ENCODE measurements around the gene WDR41. TPM values are rescaled to one million over a fixed set of nuclear protein-coding genes. Genes with fewer than 3 reads are reported as not detected.
"Not testable (repeated sequence)": the region's sequence is repeated elsewhere in the genome, so short reads cannot be mapped to it uniquely, and the experiment has no call there.

Gene WDR41
- total RNA-seq, 1 experiment from 2014 or later = 171 TPM

- no peak for DNase-seq (ENCODE audit: low spot score)
- in situ Hi-C loops (cut with HindIII; ENCODE audit: low sequenced_read_pairs) = no loop called here
These were observed 73.2 kb downstream of the WDR41 start for GRCh38 chr5:77418601-77419581.

DNA sequence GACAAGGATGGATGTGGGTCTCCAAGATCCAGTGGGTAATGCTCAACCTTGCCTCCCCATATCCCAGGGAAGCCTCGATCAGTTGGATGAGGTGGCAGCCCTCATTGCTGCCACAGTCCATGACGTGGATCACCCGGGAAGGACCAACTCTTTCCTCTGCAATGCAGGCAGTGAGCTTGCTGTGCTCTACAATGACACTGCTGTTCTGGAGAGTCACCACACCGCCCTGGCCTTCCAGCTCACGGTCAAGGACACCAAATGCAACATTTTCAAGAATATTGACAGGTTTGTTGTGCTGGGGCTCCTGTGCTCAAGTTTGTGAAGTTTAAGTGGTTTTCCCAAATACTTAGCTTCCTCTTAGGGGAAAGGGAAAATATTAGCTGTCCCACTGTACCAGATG is 74.0 kb downstream of the WDR41 start:
- in situ Hi-C loops (cut with HindIII; ENCODE audit: low sequenced_read_pairs) = no loop called here
- no peak for DNase-seq (ENCODE audit: low spot score)

- in situ Hi-C loops (cut with HindIII; ENCODE audit: low sequenced_read_pairs) = no loop called here
- no peak for DNase-seq (ENCODE audit: low spot score)
These were observed 79.1 kb downstream of the WDR41 start for GRCh38 chr5:77413049-77413448.

DNA sequence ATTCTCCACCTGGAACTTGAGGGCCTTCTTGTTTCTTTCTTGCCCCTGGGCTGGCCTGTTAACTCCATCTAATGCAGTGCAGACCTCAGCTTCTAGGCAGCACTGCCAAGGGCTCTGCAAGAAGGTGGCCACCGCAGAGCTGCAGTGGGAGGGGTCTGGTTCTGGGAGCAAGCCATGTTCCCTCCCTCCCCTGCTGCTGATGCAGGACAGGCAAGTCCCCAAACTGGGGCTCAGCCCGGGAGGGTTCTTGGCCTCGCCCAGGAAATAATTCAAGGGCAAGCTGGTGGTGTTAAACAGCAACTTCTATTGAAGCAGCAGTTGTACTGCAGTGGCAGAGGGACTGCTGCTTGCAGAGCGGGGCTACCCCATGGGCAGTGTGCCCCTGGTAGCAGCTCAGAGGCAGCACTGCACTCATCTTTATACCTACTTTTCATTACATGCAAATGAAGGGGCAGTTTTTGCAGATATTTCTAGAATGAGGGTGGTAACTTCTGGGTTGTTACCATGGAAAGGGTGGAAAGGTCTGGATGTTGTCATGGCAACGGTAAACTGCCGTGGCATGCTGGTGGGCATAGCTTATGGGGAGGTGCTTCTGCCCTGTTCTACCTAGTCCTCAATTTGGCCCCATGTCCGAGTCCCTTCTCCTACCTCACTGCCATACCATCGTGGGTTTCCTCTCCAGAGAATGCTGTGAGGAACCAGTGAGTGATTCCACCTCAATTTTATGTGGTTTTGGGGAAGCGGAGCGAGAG is 82.1 kb downstream of the WDR41 start:
- no peak for DNase-seq (ENCODE audit: low spot score)
- in situ Hi-C loops (cut with HindIII; ENCODE audit: low sequenced_read_pairs) = no loop called here

DNA sequence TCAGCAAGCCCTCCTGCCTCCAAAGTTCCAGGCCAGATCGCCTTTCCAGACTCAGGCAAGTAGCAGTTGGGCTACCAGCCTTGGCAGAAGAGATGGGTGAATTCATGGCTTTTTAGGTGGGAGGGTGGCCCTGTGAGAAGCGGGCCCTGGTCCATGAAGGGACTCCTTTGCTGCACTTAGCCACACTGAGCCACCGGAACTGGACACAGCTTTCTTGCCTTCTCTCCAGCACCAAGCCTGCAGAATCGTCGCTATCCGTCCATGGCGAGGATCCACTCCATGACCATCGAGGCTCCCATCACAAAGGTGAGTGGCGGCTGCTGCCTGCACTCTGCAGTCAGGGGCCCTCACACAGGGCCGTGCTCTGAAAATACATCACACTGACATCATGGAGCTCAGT is 85.0 kb downstream of the WDR41 start:
- no peak for DNase-seq (ENCODE audit: low spot score)
- in situ Hi-C loops (cut with HindIII; ENCODE audit: low sequenced_read_pairs) = no loop called here

DNA sequence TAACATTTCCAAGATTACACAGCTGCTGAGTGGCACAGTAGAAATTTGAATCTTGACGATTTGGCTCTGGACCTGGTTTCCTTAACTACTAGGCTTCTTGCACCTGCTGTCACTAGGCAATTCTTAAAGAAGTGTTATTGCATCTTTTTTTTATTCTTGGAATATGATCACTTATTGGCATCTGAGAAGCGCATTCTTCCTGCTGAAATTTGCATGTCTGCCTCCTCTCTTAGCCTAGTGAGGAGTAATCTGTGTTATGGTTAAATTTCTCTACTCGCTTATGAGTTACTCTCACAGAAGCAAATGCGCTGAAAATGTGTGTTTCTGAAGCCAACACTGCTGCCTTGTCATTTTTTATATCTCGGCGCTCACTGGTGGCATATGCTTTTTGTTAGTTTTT is 89.3 kb downstream of the WDR41 start:
- no peak for DNase-seq (ENCODE audit: low spot score)
- in situ Hi-C loops (cut with HindIII; ENCODE audit: low sequenced_read_pairs) = no loop called here

- in situ Hi-C loops (cut with HindIII; ENCODE audit: low sequenced_read_pairs) = no loop called here
- no peak for DNase-seq (ENCODE audit: low spot score)
These were observed 91.5 kb downstream of the WDR41 start for GRCh38 chr5:77400645-77401044.

DNA sequence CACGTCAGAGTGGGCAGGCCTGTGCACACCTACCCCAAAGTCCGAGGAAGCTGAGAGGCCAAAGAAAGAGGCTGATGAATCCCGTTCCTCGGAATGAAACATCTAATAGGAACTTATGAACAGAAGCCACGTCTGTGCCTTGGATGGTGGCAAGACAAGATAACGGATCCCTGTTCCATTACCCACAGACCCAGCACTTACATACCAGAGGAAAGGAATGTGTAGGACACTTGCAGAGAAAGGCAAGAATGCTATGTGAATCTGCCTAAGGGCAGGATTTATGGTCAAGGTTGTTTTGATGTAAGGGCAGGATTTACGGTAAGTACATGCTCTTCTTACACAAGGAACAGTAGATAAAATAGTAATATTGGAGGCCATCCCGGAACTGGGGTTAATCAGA is 93.2 kb downstream of the WDR41 start:
- in situ Hi-C loops (cut with HindIII; ENCODE audit: low sequenced_read_pairs) = no loop called here
- no peak for DNase-seq (ENCODE audit: low spot score)

DNA sequence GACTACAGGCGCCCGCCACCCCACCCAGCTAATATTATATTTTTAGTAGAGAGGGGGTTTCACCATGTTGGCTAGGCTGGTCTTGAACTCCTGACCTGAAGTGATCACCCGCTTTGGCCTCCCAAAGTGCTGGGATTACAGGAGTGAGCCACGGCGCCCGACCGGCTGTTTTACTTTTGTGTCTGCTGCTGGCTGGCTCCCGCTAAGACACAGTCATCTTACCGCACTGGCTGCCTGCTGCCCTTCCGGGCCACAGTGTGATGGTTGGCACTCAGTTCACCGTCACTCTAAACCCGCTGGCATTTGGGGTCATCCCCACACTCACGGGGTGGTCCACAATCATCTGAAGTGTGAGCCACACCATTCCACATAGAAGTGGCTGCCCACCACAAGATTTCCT is 93.7 kb downstream of the WDR41 start:
- DNase-seq (ENCODE audit: low spot score) = no peak
- in situ Hi-C loops (cut with HindIII; ENCODE audit: low sequenced_read_pairs) = no loop called here

- in situ Hi-C loops (cut with HindIII; ENCODE audit: low sequenced_read_pairs) = no loop called here
- no peak for DNase-seq (ENCODE audit: low spot score)
These were observed 94.3 kb downstream of the WDR41 start for GRCh38 chr5:77397686-77398292.

GRCh38 chr5:77396017-77396416 is 96.1 kb downstream of the WDR41 start:
- in situ Hi-C loops (cut with HindIII; ENCODE audit: low sequenced_read_pairs) = no loop called here
- DNase-seq (ENCODE audit: low spot score) = no peak

GRCh38 chr5:77394064-77394715 is 97.9 kb downstream of the WDR41 start:
- in situ Hi-C loops (cut with HindIII; ENCODE audit: low sequenced_read_pairs) = no loop called here
- DNase-seq (ENCODE audit: low spot score) = no peak

GRCh38 chr5:77391240-77391765 is 100.8 kb downstream of the WDR41 start:
- in situ Hi-C loops (cut with HindIII; ENCODE audit: low sequenced_read_pairs) = no loop called here
- peak; percentile 95 for DNase-seq (ENCODE audit: low spot score)

GRCh38 chr5:77390795-77391194 is 101.3 kb downstream of the WDR41 start:
- DNase-seq (ENCODE audit: low spot score) = peak; percentile 36
- in situ Hi-C loops (cut with HindIII; ENCODE audit: low sequenced_read_pairs) = no loop called here

- DNase-seq (ENCODE audit: low spot score) = peak; percentile 3
- in situ Hi-C loops (cut with HindIII; ENCODE audit: low sequenced_read_pairs) = no loop called here
These were observed 101.9 kb downstream of the WDR41 start for GRCh38 chr5:77390221-77390620.

GRCh38 chr5:77389746-77390145 is 102.4 kb downstream of the WDR41 start:
- in situ Hi-C loops (cut with HindIII; ENCODE audit: low sequenced_read_pairs) = no loop called here
- no peak for DNase-seq (ENCODE audit: low spot score)

- DNase-seq (ENCODE audit: low spot score); in situ Hi-C loops (cut with HindIII; ENCODE audit: low sequenced_read_pairs): not testable (repeated sequence)
These were observed 105.8 kb downstream of the WDR41 start for GRCh38 chr5:77386340-77386739.

- in situ Hi-C loops (cut with HindIII; ENCODE audit: low sequenced_read_pairs); DNase-seq (ENCODE audit: low spot score): not testable (repeated sequence)
These were observed 108.8 kb downstream of the WDR41 start for GRCh38 chr5:77383336-77383735.

Measured in G401 (cell line).